Hepatocyte (in vitro differentiated cells): Measurements from ENCODE around the gene FAM185A.

ENCODE experiments used
- CTCF ChIP-seq: fragments of 200-600 bp; sonication (generic); IDR thresholded peaks from 2 replicates; pipeline ENCODE4 v1.5.1; 2016; ENCODE audit warnings: antibody characterized with exemption, mild to moderate bottlenecking; ENCODE audit not compliant: poor library complexity
- EZH2phosphoT487 ChIP-seq: fragments of 200-600 bp; sonication (generic); IDR thresholded peaks from one replicate; pipeline ENCODE4 v1.6.1; 2018; ENCODE audit warnings: antibody characterized with exemption, mild to moderate bottlenecking, low read depth, moderate library complexity; ENCODE audit not compliant: unreplicated experiment, severe bottlenecking

- TF ChIP-seq CTCF (no peak), EZH2phosphoT487 (no peak)
Measured at GRCh38 chr7:102836191-102836919, 87.6 kb downstream of the FAM185A start.
